Measurements from ENCODE around the gene EGFLAM. TPM values are rescaled to one million over a fixed set of nuclear protein-coding genes. Genes with fewer than 3 reads are reported as not detected.

Gene EGFLAM
- total and polyA plus RNA-seq, 2 of the 4 experiments (the other 2 are of a cell fraction), result 0.77 to 1.1 TPM

DNA sequence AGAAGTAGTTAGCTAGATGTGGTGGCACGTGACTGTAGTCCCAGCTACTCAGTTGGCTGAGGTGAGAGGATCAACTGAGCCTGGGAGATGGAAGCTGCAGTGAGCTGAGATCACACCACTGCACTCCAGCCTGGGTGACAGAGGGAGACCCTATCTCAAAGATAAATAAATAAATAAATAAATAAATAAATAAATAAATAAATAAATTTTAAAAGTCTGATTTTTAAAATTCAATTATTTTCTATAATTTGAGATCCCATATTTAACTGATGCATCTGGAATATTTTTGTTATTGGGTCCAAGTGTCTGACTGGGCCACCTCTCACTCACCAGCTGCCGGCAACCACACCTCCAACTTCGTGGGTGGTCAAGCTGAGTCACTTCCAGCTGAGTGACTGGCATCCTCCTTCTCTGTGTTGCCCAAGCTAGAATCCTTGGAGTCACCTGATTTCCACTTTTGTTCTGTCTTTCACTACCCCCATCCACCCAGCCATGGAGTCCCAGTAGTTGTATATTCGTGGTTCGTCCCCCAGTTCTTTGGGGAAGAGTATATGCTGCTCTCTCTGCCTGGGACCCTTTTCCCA, 70.9 kb downstream of the EGFLAM start:
- Histone ChIP-seq H4K91ac (ENCODE audit: insufficient read depth, low read depth, low read length) (no peak overlapping the region), H3K56ac (ENCODE audit: extremely low read depth, insufficient read depth, low read length) (no peak overlapping the region), H3K79me1 (ENCODE audit: low read depth in 1 of 2, low read length in 2 of 2) (no peaks in the 10 kb centered on the region), H3K4me1 (ENCODE audit: control insufficient read depth, insufficient read depth, low read length) (no peaks in the 10 kb centered on the region), H3K14ac (replicated peaks; ENCODE audit: low read depth, low read length) (no peak overlapping the region), H3K23ac (ENCODE audit: low read depth, low read length) (no peak overlapping the region), H3K9ac (ENCODE audit: low read depth, low read length) (no peak overlapping the region), H2BK20ac (ENCODE audit: low read depth, low read length) (no peak overlapping the region), H3K9me3 (ENCODE audit: control insufficient read depth, insufficient read depth, low read length) (no peaks in the 10 kb centered on the region), H2BK120ac (ENCODE audit: low read depth, low read length) (no peak overlapping the region), H3K4ac (ENCODE audit: low read depth, low read length) (no peak overlapping the region), H3K27me3 (ENCODE audit: control insufficient read depth, insufficient read depth, low read length) (no peaks in the 10 kb centered on the region), H3K27ac (ENCODE audit: insufficient read depth, low read length) (no peak overlapping the region), H2BK15ac (ENCODE audit: low read depth, low read length) (no peak overlapping the region), H3K9me1 (ENCODE audit: insufficient read depth, low read length) (no peaks in the 10 kb centered on the region), H2AK5ac (ENCODE audit: low read depth, low read length) (no peak overlapping the region), H3K4me2 (ENCODE audit: low read depth, low read length) (no peak overlapping the region), H3K36me3 (ENCODE audit: control insufficient read depth, insufficient read depth, low read length) (no peaks in the 10 kb centered on the region), H2AK9ac (replicated peaks; ENCODE audit: low read depth, low read length, poor library complexity) (no peak overlapping the region), H4K8ac (ENCODE audit: low read depth in 2 of 2, low read length in 2 of 2) (no peak overlapping the region), H2BK5ac (ENCODE audit: low read depth, low read length, poor library complexity, severe bottlenecking) (no peak overlapping the region), H3K18ac (ENCODE audit: low read depth, low read length) (no peak overlapping the region), H3K4me3 (ENCODE audit: insufficient read depth, low read depth, low read length) (no peak overlapping the region), H2AFZ (replicated peaks; ENCODE audit: low read length, poor library complexity) (no peak overlapping the region), H4K5ac (ENCODE audit: low read depth, low read length) (no peak overlapping the region), H4K20me1 (ENCODE audit: insufficient read depth, low read length) (no peaks in the 10 kb centered on the region)
- dilution Hi-C loops (cut with HindIII; ENCODE audit: low sequenced_read_pairs, unreplicated experiment), result no loop called here
- intact Hi-C loops (cut with micrococcal nuclease), result no loop called here
- in situ Hi-C loops (cut with MboI; ENCODE audit: low sequenced_read_pairs), result no loop called here
- TF ChIP-seq CHD1 (IDR thresholded peaks at IDR 0.05; ENCODE audit: low read depth, low read length) (no peak), RFX5 (IDR thresholded peaks at IDR 0.05; ENCODE audit: low read depth, low read length) (no peak), FOS (IDR thresholded peaks at IDR 0.05; ENCODE audit: low read depth, low read length) (no peak), RAD21 (IDR thresholded peaks at IDR 0.05; ENCODE audit: low read length) (no peak), MAZ (IDR thresholded peaks at IDR 0.05; ENCODE audit: borderline replicate concordance, low read depth, low read length) (no peak)
- DNase-seq (no peak), ATAC-seq (ENCODE audit: low read depth) (no peak)
- CTCF ChIA-PET, result no interaction called here
- WGBS, 2 experiments (ENCODE audit: extremely low coverage in 2 of 2, insufficient read length in 1 of 2), result no CpG with 5 or more reads among the region's 5 CpGs
- POLR2A ChIA-PET (ENCODE audit: unreplicated experiment), result no interaction called here
- BruUV-seq (replicated peaks), result no TSS peak

Data from IMR-90 (cell line).